A204.1 (cell line): Measurements from ENCODE around the gene PSMB1.

Experiments
- FAIRE-seq: peaks from 2 replicates; lab custom pipeline; 2012; peaks lifted over from hg19 to GRCh38; lab: Jason Lieb, UNC

Gene PSMB1

DNA sequence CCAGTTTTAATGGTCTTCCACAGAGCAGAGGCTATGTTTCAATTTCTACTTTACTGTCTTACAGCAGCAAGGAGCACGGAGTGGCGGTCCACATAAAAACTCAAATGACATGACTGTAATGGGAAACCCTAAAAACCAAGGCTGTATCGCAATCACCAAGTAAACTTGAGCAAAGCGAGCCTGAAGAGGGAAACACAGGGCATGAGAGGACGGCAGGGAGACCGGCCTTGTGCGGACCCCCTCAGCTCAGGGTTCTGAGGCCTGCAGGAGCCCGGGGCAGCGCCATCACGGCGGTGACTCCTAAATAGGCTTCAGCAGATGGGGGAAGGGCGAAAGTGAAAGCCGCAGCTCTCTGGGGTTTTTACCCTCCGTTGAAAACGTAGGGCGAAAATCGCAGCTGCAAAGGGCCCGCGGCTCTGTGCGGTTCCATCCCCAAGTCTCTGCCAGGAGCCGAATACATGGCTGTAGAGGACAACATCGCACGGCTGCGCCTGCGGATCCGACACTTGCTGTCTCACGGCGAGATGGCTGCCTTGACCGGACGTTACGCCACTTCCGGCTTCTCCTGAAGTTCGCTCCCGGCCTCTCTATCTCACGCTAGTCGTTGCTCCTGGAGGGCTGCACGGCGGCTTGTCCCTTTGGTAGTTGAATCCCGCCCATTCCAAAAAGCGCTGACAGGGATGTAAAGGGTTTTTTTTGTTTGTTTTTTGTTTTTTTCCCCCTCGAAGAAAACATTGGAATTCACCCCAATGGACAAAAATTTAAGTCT lies at the start of gene PSMB1:
Gene PSMB1, minus strand, starts transcription at position 543 of the 769 bp plus-strand sequence. Its CDS starts 65 bp downstream, at position 478.
- FAIRE-seq = peak; percentile 87

DNA sequence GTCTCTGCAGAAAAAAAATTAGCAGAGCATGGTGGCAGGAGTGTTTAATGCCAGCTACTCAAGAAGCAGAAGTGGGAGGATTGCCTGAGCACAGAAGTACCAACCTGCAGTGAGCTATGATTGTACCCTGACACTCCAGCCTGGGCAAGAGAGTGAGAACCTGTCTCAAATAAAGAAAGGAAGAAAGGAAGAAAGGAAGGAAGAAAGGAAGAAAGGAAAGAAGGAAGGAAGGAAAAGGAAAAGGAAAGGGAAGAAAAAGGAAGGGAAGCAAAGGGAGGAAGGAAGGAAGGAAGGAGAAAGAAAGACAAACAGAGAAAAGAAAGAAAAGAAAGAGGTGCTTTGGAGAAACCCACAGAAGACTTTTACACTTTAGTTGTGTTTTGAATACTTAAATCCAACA lies 44.2 kb upstream of the PSMB1 start:
- no peak for FAIRE-seq

DNA sequence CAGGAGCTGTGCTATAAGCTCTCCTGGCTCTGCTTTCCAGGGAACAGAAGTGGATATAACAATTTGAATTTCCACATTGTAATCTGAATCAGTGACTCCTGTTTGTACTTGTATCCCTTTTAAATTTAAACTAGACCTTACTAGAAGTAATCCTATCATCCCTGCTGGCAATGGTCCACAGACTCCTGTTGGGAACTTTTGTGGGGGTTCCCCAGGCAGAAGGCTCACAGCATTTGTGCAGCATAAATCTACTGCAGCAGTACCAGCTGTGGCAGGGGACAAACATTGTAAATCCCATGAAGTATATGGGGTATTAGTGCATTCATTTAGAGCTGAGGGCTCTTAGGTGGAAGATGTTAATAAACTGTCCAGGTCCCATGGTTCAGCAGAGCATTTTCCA lies 43.3 kb upstream of the PSMB1 start:
- no peak for FAIRE-seq

- FAIRE-seq = no peak
These were observed 37.6 kb upstream of the PSMB1 start for GRCh38 chr6:170590725-170591124.

DNA sequence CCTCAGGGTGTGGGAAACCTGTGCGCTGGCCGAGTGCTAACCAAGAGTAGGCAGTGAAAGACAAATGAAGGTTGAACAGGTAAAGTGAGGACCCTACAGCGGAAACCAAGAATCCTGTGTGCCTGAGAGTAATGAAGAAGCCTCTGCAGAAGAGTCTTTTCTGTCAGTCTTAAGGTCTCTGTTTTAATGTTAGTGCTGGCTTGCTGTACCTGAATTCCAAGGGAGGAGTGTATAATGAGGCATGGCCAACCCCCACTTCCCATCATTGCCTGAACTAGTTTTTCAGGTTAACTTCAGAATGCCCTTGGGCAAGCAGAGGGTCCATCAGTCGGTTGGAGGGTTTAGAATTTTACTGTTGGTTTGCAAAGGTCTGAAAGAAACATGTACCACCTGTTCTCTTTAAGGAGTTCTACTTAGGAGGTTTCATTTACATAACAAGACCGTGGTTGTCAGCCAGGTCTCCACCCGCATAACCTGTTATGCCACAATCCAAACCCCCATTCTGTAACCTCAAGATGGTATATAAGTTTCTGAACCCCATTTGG lies 31.9 kb upstream of the PSMB1 start:
- FAIRE-seq = no peak

DNA sequence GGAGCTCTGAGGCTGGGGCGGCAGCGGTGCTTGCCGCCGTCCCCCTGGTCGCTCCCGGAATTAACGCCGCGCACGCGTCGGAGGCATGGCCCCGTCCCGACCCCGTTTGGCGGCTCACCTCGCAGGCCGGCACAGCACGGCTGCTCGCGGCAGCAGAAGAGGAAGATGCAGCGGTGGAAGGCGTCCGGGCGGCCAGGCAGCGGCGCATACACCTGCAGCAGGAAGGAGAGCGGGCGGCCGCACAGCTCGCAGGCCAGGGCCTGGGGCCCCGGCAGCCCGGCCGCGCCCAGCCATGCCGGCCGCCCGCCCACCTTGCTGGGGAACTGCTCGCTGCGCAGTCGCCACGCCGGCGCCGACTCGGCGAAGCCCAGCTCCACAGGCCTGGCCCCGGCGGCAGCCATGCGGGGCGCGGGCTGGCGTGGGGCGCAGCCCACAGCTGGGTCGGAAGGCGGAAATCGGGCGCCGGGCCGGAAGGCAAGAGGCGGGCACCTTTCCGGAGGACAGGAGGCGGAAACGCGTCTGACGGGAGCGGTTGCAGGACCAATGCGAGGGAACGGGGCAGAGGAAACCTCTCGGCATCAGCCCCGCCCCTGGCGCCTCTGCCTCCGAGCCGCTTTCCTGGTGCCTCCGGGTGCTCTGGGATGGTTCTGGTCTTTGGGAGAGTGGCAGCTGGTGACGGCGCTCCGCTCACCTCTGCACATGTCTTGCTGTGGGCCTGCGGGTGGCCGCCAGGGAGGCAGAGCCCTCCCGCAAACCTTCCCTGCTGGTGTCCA lies 31.3 kb upstream of the PSMB1 start, which contains the start of gene PDCD2:
Gene PDCD2, minus strand, starts transcription at position 457 of the 773 bp plus-strand sequence. Its CDS starts 56 bp downstream, at position 401.
- no peak for FAIRE-seq

- FAIRE-seq = no peak
These were observed 30.7 kb upstream of the PSMB1 start for GRCh38 chr6:170583756-170584180.

GRCh38 chr6:170578909-170579308 lies 25.8 kb upstream of the PSMB1 start:
- FAIRE-seq = no peak

DNA sequence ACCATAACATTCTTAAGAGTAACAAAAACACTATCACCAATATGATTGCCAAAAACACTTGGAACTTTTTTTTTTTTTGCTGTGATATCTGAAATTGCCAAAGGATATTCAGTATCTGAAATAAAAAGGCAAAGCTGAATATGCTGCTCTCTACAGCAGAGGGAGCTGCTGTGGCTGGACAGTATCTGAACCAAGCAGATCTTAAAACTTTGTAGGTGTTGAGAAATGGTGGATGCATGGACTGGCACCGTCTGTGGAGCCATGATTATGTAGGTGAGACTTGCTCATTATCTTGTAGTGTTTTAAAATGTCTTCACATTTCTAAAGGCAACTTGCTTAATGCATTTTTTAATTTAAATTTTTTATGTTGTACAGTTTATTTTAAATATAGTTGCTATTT lies 22.1 kb upstream of the PSMB1 start:
- FAIRE-seq = peak; percentile 43

DNA sequence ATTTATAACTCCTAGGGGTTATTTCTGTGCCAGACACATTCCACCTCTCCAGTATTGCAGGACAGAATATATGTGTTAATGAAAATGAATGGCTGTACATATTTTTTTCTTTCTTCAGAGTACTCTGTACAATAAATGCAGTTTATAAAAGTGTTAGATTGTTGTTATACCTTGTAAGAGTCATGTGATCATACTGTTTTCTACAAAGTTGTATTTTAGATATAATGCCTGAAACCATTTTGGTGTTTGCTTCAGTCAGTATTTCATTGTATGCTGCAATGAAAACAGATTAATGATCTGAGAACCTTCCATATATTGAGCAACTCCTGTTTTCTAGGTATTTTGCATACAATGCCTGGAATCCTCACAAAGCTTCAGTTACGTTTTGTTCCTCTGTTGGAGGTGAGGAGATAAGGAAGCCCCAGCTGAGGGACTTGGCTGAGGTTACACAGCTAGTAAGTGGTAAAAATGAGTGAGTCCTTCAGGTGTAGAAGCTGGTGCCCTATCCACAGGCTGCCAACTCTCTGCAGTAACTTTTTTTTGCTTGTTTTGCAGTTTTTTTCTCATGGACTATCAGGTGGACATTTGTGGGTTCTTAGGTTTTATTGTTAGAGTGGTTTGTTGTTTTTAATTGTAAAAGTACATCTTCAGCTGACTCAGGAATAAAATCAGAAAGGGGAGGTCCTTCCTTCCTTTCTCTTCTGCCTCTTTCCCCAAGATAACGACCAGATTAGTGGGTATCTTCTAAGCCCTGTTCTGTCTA lies 19.8 kb upstream of the PSMB1 start:
- FAIRE-seq = no peak

DNA sequence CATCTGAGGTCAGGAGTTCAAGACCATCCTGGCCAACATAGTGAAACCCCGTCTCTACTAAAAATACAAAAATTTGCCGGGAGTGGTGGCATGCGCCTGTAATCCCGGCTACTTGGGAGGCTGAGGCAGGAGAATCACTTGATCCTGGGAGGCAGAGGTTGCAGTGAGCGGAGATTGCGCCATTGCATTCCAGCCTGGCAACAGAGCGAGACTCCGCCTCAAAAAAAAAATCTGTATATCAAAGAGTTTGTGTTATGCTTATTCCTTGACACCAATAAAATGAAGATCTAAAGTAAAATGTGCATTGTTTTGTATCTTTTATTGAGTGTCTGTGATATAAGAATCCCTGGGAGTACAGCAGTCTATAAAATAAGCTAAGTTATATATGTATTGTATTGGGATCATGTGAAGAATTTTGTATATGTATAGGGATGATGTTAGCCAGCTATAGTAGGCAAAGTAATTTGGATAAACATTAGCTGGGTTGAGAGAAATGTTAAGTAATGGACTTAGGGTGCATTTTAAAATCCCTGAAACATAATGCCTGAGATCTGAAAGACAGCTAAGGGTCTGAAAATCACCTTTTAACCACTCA lies 11.9 kb upstream of the PSMB1 start:
- FAIRE-seq = no peak

DNA sequence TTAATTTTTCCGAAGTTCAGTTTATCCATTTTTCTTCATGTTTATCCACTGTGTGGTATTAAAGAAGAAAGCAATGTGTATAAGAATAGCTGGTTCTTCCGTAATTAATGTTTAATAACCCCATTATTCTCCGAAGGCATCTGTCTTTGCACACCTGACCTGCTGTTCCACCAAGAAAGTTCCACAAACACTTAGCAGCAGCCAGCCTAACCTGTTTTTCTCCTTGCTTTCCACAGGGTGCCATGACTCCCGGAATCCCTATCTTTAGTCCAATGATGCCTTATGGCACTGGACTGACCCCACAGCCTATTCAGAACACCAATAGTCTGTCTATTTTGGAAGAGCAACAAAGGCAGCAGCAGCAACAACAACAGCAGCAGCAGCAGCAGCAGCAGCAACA lies 8.4 kb upstream of the PSMB1 start:
- FAIRE-seq = no peak

DNA sequence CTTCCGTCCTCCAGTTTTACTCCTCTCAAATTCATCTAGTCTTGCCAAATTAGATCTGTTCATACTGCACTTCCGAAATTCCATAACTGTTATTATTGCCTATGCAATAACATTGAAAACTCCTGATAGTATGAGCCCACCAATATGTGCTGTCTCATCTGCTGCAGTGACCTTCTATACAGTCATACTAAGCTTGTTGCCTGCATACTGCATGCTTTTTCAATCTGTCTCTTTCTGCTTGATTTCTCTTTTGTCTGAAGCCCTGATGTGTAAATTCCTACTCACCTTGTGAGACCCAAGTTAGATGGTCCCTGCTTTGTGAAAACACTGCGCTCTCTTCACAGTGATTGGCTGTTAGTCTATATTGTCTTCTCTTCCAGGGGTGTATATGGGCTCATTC lies 2.2 kb upstream of the PSMB1 start:
- FAIRE-seq = no peak

GRCh38 chr6:170554796-170555137 lies 1.7 kb upstream of the PSMB1 start:
- FAIRE-seq = no peak

GRCh38 chr6:170554013-170554795 lies 1.1 kb upstream of the PSMB1 start, which contains the start of gene TBP:
Gene TBP, plus strand, starts transcription at chr6:170554369. Its CDS starts 2,661 bp downstream, at chr6:170557030.
- FAIRE-seq = peak; percentile 99

GRCh38 chr6:170553534-170554012 lies 466 bp upstream of the PSMB1 start:
- FAIRE-seq = no peak

DNA sequence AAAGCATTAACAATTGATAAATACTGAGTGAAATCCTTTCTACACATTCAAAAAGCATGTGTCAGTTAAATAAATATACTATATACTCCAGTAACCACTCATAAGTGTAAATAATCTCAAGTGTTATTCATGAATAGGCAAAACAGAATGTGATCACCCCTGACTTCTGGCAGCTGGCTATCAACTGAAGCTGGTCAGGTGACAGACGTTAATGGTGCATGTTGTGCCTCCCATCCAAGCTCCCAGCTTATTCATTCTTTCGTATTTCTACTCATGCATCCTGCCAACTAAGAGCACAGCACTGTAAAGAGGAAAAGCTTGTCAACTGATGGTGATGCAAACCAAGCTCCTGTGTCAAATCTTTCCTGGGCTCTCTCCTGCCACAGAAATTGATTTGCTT lies 7.7 kb downstream of the PSMB1 start:
- no peak for FAIRE-seq

GRCh38 chr6:170542031-170542719 lies 10.9 kb downstream of the PSMB1 start:
- no peak for FAIRE-seq

DNA sequence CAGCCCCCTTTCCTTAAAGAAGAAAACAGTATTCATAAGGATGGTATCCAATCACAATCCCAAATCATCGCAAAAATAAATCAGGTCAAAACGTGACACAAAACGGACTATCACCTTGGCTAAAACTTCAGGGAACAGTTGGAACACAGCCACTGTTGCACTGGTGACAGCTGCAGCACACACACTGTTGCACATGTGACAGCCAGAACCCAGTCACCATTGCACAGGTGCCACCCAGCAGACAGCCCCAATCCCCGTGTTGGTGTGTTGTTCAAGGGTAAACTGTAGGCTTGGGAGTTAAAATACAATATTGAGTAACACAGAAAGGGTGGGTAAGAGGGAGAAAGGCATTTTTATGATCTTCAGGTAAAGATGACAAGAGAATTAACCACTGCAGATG lies 15.8 kb downstream of the PSMB1 start:
- FAIRE-seq = no peak

- no peak for FAIRE-seq
These were observed 16.4 kb downstream of the PSMB1 start for GRCh38 chr6:170536671-170537070.
